ENCODE results near the gene UCK2.

The UCK2 gene

DNA sequence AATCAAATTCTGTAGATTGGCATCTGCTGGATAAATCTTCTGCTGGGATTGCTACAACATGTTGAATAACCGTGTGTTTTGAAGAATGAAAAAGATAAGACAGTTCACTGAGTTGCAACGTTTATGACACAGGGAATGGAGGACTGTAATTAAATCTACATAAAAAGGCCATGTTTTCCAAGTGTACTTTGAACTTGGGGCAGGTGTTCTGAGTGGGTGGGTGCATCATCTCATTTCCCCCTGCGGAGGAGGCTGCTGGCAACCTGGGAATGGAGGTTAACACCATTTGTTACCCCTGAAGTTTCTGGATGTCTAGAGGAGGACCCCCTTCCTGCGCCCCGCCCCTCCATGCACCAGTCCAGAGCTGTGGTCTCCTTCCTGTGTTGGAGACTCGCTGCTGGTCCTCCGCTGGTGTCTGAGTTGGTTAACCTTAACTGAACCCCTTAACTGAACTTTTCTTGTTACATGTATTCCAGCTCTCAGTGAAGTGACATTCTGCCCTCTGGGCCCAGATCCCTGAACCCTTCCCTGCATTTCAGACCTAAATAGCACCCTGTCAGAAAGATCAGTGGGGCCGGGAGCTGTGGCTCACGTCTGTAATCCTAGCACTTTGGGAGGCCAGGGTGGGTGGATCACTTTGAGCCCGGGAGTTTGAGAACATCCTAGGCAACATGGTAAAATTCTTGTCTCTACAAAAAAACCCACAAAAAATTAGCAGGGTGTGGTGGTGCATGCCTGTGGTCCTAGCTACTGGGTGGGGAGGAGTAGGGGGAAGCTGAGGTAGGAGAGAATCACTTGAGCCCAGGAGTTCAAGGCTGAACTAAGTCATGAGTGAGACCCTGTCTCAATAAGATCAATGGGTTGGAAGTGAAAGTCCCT, 31.8 kb downstream of the UCK2 start:
- H3K4me3 ChIP-seq (ENCODE audit: low read depth, low read length) = no peak overlapping the region
- TF ChIP-seq, protein P1, sequence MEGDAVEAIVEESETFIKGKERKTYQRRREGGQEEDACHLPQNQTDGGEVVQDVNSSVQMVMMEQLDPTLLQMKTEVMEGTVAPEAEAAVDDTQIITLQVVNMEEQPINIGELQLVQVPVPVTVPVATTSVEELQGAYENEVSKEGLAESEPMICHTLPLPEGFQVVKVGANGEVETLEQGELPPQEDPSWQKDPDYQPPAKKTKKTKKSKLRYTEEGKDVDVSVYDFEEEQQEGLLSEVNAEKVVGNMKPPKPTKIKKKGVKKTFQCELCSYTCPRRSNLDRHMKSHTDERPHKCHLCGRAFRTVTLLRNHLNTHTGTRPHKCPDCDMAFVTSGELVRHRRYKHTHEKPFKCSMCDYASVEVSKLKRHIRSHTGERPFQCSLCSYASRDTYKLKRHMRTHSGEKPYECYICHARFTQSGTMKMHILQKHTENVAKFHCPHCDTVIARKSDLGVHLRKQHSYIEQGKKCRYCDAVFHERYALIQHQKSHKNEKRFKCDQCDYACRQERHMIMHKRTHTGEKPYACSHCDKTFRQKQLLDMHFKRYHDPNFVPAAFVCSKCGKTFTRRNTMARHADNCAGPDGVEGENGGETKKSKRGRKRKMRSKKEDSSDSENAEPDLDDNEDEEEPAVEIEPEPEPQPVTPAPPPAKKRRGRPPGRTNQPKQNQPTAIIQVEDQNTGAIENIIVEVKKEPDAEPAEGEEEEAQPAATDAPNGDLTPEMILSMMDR (IDR thresholded peaks at IDR 0.05; ENCODE audit: low read depth, low read length, missing control alignments) = no peak
- DNase-seq (ENCODE audit: low read depth) = no peak

DNA sequence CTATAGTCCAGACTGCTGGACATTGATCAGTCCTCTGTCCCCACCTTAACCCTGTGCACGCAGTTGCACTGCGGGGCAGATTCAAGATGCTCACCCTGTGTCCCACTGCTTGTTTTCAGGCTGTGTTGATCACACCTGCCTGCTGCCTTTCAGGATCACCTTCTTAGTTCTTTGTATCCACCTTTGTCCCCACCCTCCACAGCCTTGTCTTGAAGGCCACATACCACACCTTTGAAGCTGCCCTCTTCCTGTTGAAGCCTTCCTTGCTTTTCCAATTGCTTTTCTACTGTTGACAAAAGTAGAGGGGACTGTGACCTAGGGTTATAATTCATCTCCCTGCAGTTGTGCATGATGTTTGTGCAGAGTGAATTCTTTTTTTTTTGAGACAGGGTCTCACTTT, 32.7 kb downstream of the UCK2 start:
- no peak for DNase-seq (ENCODE audit: low read depth)
- TF ChIP-seq, protein P1 (IDR thresholded peaks at IDR 0.05; ENCODE audit: low read depth, low read length, missing control alignments) = no peak
- no peak overlapping the region for H3K4me3 ChIP-seq (ENCODE audit: low read depth, low read length)

- no peak for DNase-seq (ENCODE audit: low read depth)
- H3K4me3 ChIP-seq (ENCODE audit: low read depth, low read length) = no peak overlapping the region
- TF ChIP-seq, protein P1 (IDR thresholded peaks at IDR 0.05; ENCODE audit: low read depth, low read length, missing control alignments) = no peak
Observed at GRCh38 chr1:165861911-165862310, 34.5 kb downstream of the UCK2 start.

DNA sequence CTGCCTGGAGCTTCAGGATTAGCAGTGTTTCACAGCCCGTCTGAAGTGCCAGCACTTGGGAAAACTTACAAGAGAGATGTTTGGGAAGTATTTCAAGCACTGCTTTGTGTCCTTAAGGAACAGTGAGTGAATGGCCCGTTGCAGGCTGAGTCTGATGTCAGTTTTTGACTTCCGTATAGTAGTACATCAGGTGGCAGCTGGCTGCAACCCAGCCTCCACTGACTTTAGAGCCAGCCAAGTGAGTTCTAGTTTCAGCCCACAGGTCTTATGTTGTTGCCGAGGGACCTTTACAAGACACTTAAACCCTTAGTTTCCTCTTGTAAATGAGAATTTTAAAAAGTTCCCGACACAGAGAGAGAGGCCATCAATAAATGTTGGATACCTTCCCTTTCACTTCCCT, 35.0 kb downstream of the UCK2 start:
- no peak for DNase-seq (ENCODE audit: low read depth)
- TF ChIP-seq, protein P1 (IDR thresholded peaks at IDR 0.05; ENCODE audit: low read depth, low read length, missing control alignments) = no peak
- no peak overlapping the region for H3K4me3 ChIP-seq (ENCODE audit: low read depth, low read length)

- H3K4me3 ChIP-seq (ENCODE audit: low read depth, low read length) = no peak overlapping the region
- TF ChIP-seq, protein P1 (IDR thresholded peaks at IDR 0.05; ENCODE audit: low read depth, low read length, missing control alignments) = no peak
- DNase-seq (ENCODE audit: low read depth) = no peak
Observed at GRCh38 chr1:165863346-165863745, 35.9 kb downstream of the UCK2 start.

DNA sequence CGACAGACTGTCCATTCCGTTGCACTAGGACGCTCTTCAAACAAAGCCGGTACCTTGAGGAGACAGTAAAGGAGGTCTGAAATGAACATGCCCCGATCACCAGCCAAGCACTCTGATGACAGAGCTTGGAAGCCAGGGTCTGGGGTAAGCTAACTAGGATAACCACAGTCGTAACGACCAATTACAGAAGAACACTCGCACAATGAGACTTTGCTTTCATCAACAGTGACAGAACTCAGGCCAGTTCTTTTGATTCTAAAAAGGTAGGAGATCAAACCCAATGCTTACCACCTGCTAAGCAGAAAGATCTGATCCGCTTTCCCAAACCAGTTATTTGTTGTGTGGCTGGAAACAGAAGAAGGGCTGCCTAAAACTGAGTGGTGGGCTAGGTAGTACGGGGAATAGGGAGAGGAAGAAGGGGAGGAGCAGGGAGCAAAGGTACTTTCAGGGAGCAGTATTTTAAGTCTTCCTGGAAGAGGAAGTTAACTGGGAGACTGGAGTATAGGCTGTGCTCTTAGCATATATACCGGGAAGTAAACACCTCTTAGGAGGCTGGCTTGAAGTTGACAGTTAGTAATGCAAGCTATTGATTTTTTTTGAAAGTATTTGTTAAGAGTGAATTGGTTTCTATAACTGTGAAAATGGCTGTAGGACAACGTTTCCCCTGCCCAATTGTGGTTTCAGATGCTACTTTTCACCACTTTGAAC, 38.4 kb downstream of the UCK2 start:
- TF ChIP-seq, protein P1 (IDR thresholded peaks at IDR 0.05; ENCODE audit: low read depth, low read length, missing control alignments) = no peak
- no peak for DNase-seq (ENCODE audit: low read depth)
- H3K4me3 ChIP-seq (ENCODE audit: low read depth, low read length) = no peak overlapping the region
